ENCODE results near the gene CYP26C1. TPM values are rescaled to one million over a fixed set of nuclear protein-coding genes. Genes with fewer than 3 reads are reported as not detected.

The CYP26C1 gene, protein sequence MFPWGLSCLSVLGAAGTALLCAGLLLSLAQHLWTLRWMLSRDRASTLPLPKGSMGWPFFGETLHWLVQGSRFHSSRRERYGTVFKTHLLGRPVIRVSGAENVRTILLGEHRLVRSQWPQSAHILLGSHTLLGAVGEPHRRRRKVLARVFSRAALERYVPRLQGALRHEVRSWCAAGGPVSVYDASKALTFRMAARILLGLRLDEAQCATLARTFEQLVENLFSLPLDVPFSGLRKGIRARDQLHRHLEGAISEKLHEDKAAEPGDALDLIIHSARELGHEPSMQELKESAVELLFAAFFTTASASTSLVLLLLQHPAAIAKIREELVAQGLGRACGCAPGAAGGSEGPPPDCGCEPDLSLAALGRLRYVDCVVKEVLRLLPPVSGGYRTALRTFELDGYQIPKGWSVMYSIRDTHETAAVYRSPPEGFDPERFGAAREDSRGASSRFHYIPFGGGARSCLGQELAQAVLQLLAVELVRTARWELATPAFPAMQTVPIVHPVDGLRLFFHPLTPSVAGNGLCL
- total RNA-seq (2012; rRNA removed), result under 0.01 TPM in 1 of 2 replicates, not detected in the other
- polyA plus RNA-seq (2012; rRNA removed), result 0.01 and 0.02 TPM in 2 replicates
- 0.06 and 0.11 TPM in 2 replicates for polyA plus RNA-seq (2012; cell fraction: cytosol; rRNA removed)
- 0.13 and 0.20 TPM in 2 replicates for polyA plus RNA-seq (2012; cell fraction: nucleus; rRNA removed; ENCODE audit: low replicate concordance)
- Bru-seq, nascent RNA, result percentile 15 among the genes with signal in this experiment
- percentile 22 among the genes with signal in this experiment for BruChase-seq, experiment 1, labeled RNA remaining after a 6-hour chase
- percentile 11 among the genes with signal in this experiment for BruChase-seq, experiment 2, labeled RNA remaining after a 2-hour chase
- long read RNA-seq, result 0 reads

DNA sequence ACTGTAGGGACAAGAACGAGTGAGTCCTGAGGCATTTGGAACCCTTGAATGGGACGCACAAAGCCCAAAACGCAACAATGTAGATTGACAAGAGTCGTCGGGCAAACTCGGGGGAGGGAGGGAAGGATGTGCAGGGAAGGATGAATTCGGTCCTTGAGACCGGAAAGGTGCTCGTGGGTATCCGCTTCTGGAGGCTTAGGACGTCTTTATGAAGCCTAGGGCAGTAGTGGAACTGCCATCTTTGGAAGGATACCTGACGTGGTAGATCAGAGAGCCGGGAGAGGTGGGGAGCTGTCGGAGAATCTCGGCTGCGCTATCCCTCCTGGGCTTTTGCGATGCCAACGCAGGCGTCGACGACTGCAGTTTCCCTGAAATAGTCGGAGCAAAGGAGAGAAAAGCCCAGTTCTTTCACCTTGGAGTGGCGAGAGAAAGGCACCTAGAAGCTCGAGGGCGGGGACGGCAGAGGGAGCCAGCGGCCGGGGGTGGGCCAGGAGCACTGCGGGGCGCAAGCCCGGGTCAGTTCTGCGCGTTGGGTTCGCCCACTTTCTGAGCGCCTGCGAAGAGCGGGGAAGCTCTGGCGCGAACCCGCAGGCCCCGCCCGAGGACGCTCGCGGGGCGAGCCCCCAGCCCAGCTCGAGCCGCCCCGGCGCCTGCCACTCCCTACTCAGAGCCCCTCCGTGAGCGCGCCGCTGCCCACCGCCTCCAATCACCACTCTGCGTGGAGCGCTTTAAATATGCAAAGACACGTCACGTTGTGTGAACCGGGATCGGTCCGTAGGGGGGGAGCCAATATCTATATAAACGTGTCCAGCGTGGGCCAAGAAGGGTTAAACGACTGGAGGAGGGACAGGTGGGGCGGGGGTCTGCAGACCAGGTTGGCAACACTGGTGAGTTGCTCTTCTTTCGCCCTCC, at the start of gene CYP26C1:
Gene CYP26C1 (plus strand): TSS at position 824 of the 912 bp plus-strand sequence. CDS start 466 bp downstream, outside the sequence.
- Histone ChIP-seq H3K36me3 (ENCODE audit: control insufficient read depth, insufficient read depth, low read length) (no peaks in the 10 kb centered on the region; the same call in 1 of the 2 replicates), H3K9ac (ENCODE audit: low read depth, low read length) (no peak within 1 kb of the TSS), H4K8ac (ENCODE audit: low read depth in 2 of 2, low read length in 2 of 2) (no peak within 1 kb of the TSS), H2BK5ac (ENCODE audit: low read depth, low read length, poor library complexity, severe bottlenecking) (no peak within 1 kb of the TSS), H3K27me3 (ENCODE audit: control insufficient read depth, insufficient read depth, low read length) (peaks cover 50% of the 10 kb centered on the region), H3K14ac (replicated peaks; ENCODE audit: low read depth, low read length) (no peak within 1 kb of the TSS), H3K9me3 (ENCODE audit: control insufficient read depth, insufficient read depth, low read length) (no peaks in the 10 kb centered on the region), H3K27ac (ENCODE audit: insufficient read depth, low read length) (no peak within 1 kb of the TSS), H2BK120ac (ENCODE audit: low read depth, low read length) (no peak within 1 kb of the TSS), H2BK20ac (ENCODE audit: low read depth, low read length) (no peak within 1 kb of the TSS), H3K18ac (ENCODE audit: low read depth, low read length) (no peak within 1 kb of the TSS), H2AK9ac (replicated peaks; ENCODE audit: low read depth, low read length, poor library complexity) (no peak within 1 kb of the TSS), H2AK5ac (ENCODE audit: low read depth, low read length) (no peak within 1 kb of the TSS), H3K4me3 (ENCODE audit: insufficient read depth, low read depth, low read length) (no peak within 1 kb of the TSS), H2BK15ac (ENCODE audit: low read depth, low read length) (no peak within 1 kb of the TSS), H3K79me1 (ENCODE audit: low read depth in 1 of 2, low read length in 2 of 2) (no peaks in the 10 kb centered on the region), H3K4me2 (ENCODE audit: low read depth, low read length) (no peak within 1 kb of the TSS), H3K4ac (ENCODE audit: low read depth, low read length) (no peak within 1 kb of the TSS), H3K4me1 (ENCODE audit: control insufficient read depth, insufficient read depth, low read length) (peaks cover 2% of the 10 kb centered on the region; the same call in 1 of the 2 replicates), H3K56ac (ENCODE audit: extremely low read depth, insufficient read depth, low read length) (no peak within 1 kb of the TSS), H3K9me1 (ENCODE audit: insufficient read depth, low read length) (no peaks in the 10 kb centered on the region), H4K5ac (ENCODE audit: low read depth, low read length) (no peak within 1 kb of the TSS), H4K20me1 (ENCODE audit: insufficient read depth, low read length) (no peaks in the 10 kb centered on the region; the same call in 1 of the 2 replicates), H2AFZ (replicated peaks; ENCODE audit: low read length, poor library complexity) (no peak within 1 kb of the TSS), H3K23ac (ENCODE audit: low read depth, low read length) (no peak within 1 kb of the TSS), H4K91ac (ENCODE audit: insufficient read depth, low read depth, low read length) (no peak within 1 kb of the TSS)
- intact Hi-C loops (cut with micrococcal nuclease), result no loop called here
- no TSS peak for BruUV-seq (replicated peaks)
- in situ Hi-C loops (cut with MboI; ENCODE audit: low sequenced_read_pairs), result no loop called here
- ChIA-PET POLR2A (ENCODE audit: unreplicated experiment) (no interaction called here), CTCF (no interaction called here)
- WGBS, 2 experiments (ENCODE audit: extremely low coverage in 2 of 2, insufficient read length in 1 of 2), result 28% methylated on average over 23 of the region's 67 CpGs; no CpG with 5 or more reads in 1 of the 2 experiments
- TF ChIP-seq NFE2L2 (IDR thresholded peaks at IDR 0.05; ENCODE audit: low read depth, low read length), result no peak
- no peak for TF ChIP-seq MXI1 (IDR thresholded peaks at IDR 0.05; ENCODE audit: borderline replicate concordance, low read depth, low read length)
- DNase-seq (no peak), ATAC-seq (ENCODE audit: low read depth) (no peak)
- dilution Hi-C loops (cut with HindIII; ENCODE audit: low sequenced_read_pairs, unreplicated experiment), result no loop called here
